Measurements from ENCODE around the gene JAK3. TPM values are rescaled to one million over a fixed set of nuclear protein-coding genes. Genes with fewer than 3 reads are reported as not detected.

Gene JAK3
- polyA plus RNA-seq, 3 donors, result 13.8 to 44.6 (median 34.0) TPM

DNA sequence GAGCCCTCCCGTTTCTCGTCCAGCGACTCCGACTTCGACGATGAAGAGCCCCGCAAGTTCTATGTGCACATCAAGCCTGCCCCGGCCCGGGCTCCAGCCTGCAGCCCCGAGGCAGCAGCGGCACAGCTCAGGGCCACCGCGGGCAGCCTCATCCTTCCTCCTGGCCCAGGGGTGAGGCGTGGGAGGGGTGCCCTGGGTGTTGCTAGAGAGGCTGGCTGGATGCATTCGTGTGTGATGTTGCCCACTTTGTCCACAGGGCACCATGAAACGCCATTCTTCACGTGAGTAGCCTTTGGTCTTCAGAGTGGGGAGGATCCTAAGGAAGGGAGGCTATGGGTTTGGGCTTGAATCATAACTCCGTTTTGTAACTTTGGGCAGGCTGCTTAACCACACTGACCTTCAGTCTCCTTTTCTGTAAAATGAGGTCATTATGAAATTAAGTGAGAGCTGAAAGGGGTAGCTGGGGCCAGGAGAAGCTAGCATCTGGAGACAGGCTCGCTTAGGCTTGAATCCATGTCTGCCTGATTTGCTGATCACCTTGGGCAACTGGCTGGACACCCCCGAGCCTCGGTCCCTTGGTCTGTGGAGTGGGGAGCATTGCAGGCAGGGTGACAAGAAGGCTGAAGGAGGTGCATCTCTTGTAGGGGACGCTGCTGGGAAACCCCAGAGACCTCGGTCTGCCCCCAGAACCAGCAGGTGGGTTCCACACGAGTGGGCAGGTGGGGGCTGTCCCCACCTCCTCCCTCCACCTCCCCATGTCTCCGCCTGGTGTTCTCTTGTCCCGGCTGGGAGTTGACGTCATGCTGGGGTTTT lies 71.6 kb downstream of the JAK3 start:
- H3K79me2 ChIP-seq (ENCODE audit: insufficient read depth, low read length), result no peaks in the 10 kb centered on the region
- Mint-ChIP-seq H3K9me3 (peaks cover 0 to 4% (median 0%) of the 10 kb centered on the region in 7 donors), H3K4me3 (no peak overlapping the region), H3K27ac (peak overlapping the region in 1 of 7 donors; percentile 15), H3K36me3 (peaks cover 51 to 65% of the 10 kb centered on the region in 2 donors), H3K27me3 (ENCODE audit: low read depth in 3 of 3) (peaks cover 0 to 2% (median 0%) of the 10 kb centered on the region in 3 donors), H3K4me1 (peaks cover 23% of the 10 kb centered on the region)
- H4K20me1 ChIP-seq (ENCODE audit: insufficient read depth, low read length), result peaks cover 20% of the 10 kb centered on the region
- intact Hi-C loops (cut with micrococcal nuclease), result loop anchor here (5.0 kb wide), 2 partner anchors 59 to 74 kb away; partner anchors contain the start of gene MAP1S (in 1 of the 2)
- no peak overlapping the region for H3K9ac ChIP-seq (ENCODE audit: insufficient read depth, low read length, poor library complexity, severe bottlenecking)
- no peak overlapping the region for H3K4me2 ChIP-seq (replicated peaks; ENCODE audit: extremely low read depth, low read length, poor library complexity, severe bottlenecking)
- no peaks in the 10 kb centered on the region for H3K9me3 ChIP-seq (replicated peaks in 1 of 2; ENCODE audit: control insufficient read depth in 1 of 2, insufficient read depth in 1 of 2, low read length in 2 of 2)
- no peak overlapping the region for H2AFZ ChIP-seq (ENCODE audit: insufficient read depth, low read depth, low read length, poor library complexity, severe bottlenecking)
- peaks cover 14 to 23% of the 10 kb centered on the region in 2 donors for H3K4me1 ChIP-seq (ENCODE audit: control insufficient read depth in 1 of 2, insufficient read depth in 2 of 2, low read length in 2 of 2)
- DNase-seq, result no peak
- peaks cover 55 to 59% of the 10 kb centered on the region in 2 donors for H3K36me3 ChIP-seq (replicated peaks in 1 of 2; ENCODE audit: control insufficient read depth in 1 of 2, insufficient read depth in 2 of 2, low read length in 2 of 2)
- 89% methylated on average over 9 of the region's 27 CpGs for WGBS (ENCODE audit: insufficient coverage)
- H3K4me3 ChIP-seq (replicated peaks in 1 of 3; ENCODE audit: low read depth in 2 of 3, low read length in 3 of 3), result no peak overlapping the region
- TF ChIP-seq, protein P1, sequence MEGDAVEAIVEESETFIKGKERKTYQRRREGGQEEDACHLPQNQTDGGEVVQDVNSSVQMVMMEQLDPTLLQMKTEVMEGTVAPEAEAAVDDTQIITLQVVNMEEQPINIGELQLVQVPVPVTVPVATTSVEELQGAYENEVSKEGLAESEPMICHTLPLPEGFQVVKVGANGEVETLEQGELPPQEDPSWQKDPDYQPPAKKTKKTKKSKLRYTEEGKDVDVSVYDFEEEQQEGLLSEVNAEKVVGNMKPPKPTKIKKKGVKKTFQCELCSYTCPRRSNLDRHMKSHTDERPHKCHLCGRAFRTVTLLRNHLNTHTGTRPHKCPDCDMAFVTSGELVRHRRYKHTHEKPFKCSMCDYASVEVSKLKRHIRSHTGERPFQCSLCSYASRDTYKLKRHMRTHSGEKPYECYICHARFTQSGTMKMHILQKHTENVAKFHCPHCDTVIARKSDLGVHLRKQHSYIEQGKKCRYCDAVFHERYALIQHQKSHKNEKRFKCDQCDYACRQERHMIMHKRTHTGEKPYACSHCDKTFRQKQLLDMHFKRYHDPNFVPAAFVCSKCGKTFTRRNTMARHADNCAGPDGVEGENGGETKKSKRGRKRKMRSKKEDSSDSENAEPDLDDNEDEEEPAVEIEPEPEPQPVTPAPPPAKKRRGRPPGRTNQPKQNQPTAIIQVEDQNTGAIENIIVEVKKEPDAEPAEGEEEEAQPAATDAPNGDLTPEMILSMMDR (IDR thresholded peaks at IDR 0.05), result no peak
- H3K27ac ChIP-seq (ENCODE audit: low read depth in 1 of 2, low read length in 2 of 2), result no peak overlapping the region
- no peaks in the 10 kb centered on the region for H3K27me3 ChIP-seq (ENCODE audit: control insufficient read depth in 2 of 2, insufficient read depth in 2 of 2, low read length in 2 of 2)

DNA sequence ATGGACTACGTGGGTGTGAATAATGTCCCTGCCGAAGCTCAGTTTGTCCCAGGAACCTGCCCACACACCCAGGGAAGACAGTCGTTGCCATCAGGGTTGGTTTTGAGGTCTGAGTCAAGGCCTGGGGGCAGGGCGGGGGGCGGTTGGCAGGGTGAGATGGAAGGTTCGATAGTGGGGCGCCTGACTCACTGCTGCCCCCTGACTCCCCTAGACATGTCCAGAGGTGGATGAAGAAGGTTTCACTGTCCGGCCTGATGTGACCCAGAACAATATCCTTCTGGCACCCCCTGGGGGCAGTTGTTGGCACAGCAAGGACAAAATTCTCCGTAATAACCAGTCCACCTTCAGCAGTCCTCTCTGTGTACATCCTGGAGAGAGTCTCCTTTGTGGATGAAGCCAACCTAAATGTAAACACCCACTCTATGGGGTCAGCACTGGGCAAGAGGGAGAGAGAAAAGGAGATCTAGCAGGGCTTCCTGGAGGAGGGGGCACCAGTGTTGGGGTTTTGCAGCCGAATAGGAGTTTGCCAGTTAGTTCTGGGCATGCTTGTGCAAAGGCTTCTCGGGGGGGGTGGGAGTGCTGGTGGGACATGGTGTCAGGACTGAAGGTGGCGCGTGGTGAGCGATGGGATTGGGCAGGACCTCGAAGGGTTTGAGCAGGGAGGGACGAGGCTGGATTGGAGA lies 72.4 kb downstream of the JAK3 start:
- Histone ChIP-seq H3K27me3 (ENCODE audit: control insufficient read depth in 2 of 2, insufficient read depth in 2 of 2, low read length in 2 of 2) (no peaks in the 10 kb centered on the region), H3K79me2 (ENCODE audit: insufficient read depth, low read length) (no peaks in the 10 kb centered on the region), H3K4me3 (replicated peaks in 1 of 3; ENCODE audit: low read depth in 2 of 3, low read length in 3 of 3) (no peak overlapping the region), H3K9me3 (replicated peaks in 1 of 2; ENCODE audit: control insufficient read depth in 1 of 2, insufficient read depth in 1 of 2, low read length in 2 of 2) (no peaks in the 10 kb centered on the region), H3K4me2 (replicated peaks; ENCODE audit: extremely low read depth, low read length, poor library complexity, severe bottlenecking) (no peak overlapping the region), H3K9ac (ENCODE audit: insufficient read depth, low read length, poor library complexity, severe bottlenecking) (no peak overlapping the region), H2AFZ (ENCODE audit: insufficient read depth, low read depth, low read length, poor library complexity, severe bottlenecking) (no peak overlapping the region), H3K4me1 (ENCODE audit: control insufficient read depth in 1 of 2, insufficient read depth in 2 of 2, low read length in 2 of 2) (peaks cover 14 to 23% of the 10 kb centered on the region in 2 donors), H4K20me1 (ENCODE audit: insufficient read depth, low read length) (peaks cover 12% of the 10 kb centered on the region), H3K36me3 (replicated peaks in 1 of 2; ENCODE audit: control insufficient read depth in 1 of 2, insufficient read depth in 2 of 2, low read length in 2 of 2) (peaks cover 55 to 63% of the 10 kb centered on the region in 2 donors), H3K27ac (ENCODE audit: low read depth in 1 of 2, low read length in 2 of 2) (no peak overlapping the region)
- DNase-seq, result peak in 1 of 3 donors; percentile 40
- intact Hi-C loops (cut with micrococcal nuclease), result loop anchor here (5.0 kb wide), 2 partner anchors 58 to 73 kb away; partner anchors contain the start of gene MAP1S (in 1 of the 2)
- Mint-ChIP-seq H3K9me3 (peaks cover 0 to 6% (median 0%) of the 10 kb centered on the region in 7 donors), H3K27ac (peak overlapping the region in 3 of 7 donors; percentile 15 to 54 (median 52)), H3K36me3 (peaks cover 54 to 71% of the 10 kb centered on the region in 2 donors), H3K4me1 (peaks cover 23% of the 10 kb centered on the region), H3K4me3 (no peak overlapping the region), H3K27me3 (ENCODE audit: low read depth in 3 of 3) (peaks cover 0 to 2% (median 0%) of the 10 kb centered on the region in 3 donors)
- TF ChIP-seq, protein P1 (IDR thresholded peaks at IDR 0.05), result peak; percentile 76
- 94% methylated on average over 10 of the region's 16 CpGs for WGBS (ENCODE audit: insufficient coverage)
